HepG2 (cell line): ENCODE results near the gene ZFAND3. TPM values are rescaled to one million over a fixed set of nuclear protein-coding genes. Genes with fewer than 3 reads are reported as not detected.

ENCODE experiments used
- AHDC1 ChIP-seq: sonication (generic); formaldehyde crosslinking; IDR thresholded peaks from 2 replicates; pipeline ENCODE4 v1.5.1; 2020; ENCODE audit warnings: mild to moderate bottlenecking, missing genetic modification reagents, borderline replicate concordance
- HOMEZ ChIP-seq: IDR thresholded peaks from 2 replicates; pipeline ENCODE4 v1.6.1; 2016; ENCODE audit warnings: low read depth
- MED1 ChIP-seq: sonication (generic); formaldehyde crosslinking; IDR thresholded peaks from 2 replicates; pipeline ENCODE4 v1.4.0; 2020; ENCODE audit warnings: missing genetic modification reagents
- MYPOP ChIP-seq: sonication (generic); formaldehyde crosslinking; IDR thresholded peaks from 2 replicates; pipeline ENCODE4 v1.8.1; 2023; ENCODE audit warnings: mild to moderate bottlenecking, moderate library complexity, missing genetic modification reagents
- NR2C2 ChIP-seq: sonication (generic); formaldehyde crosslinking; IDR thresholded peaks from 2 replicates; pipeline ENCODE4 v1.4.0; 2020; ENCODE audit warnings: missing genetic modification reagents, mild to moderate bottlenecking, moderate library complexity, borderline replicate concordance
- PAXIP1 ChIP-seq: sonication (generic); formaldehyde crosslinking; conservative IDR thresholded peaks from 2 replicates; pipeline ENCODE4 v1.4.0; 2020; ENCODE audit warnings: mild to moderate bottlenecking, missing genetic modification reagents, moderate library complexity
- ZMYM4 ChIP-seq: sonication (generic); formaldehyde crosslinking; IDR thresholded peaks from 2 replicates; pipeline ENCODE4 v1.8.1; 2023; ENCODE audit warnings: mild to moderate bottlenecking, missing genetic modification reagents
- ZNF280D ChIP-seq: sonication (generic); formaldehyde crosslinking; IDR thresholded peaks from 2 replicates; pipeline ENCODE4 v1.5.1; 2020; ENCODE audit warnings: mild to moderate bottlenecking, missing genetic modification reagents
- ZNF792 ChIP-seq: IDR thresholded peaks from 2 replicates; pipeline ENCODE4 v1.6.1; 2016
- polyA plus RNA-seq, 8 experiments: library from polyadenylated mRNA; depleted of rRNA in 3 of 8; stranded (reverse) in 7 of 8; unstranded in 1 of 8; fragments of >200 nt; fragmentation: Illumina TruSeq in 4 of 8; extraction: Trizol in 4 of 8; gene quantifications; 2 replicates each; pipeline versions ENCODE4 v1.2.1 to v1.2.3, GENCODE V29; 2011 to 2016; ENCODE audit warnings: low read depth in 4 of 8, missing spikeins in 1 of 8, mixed read lengths in 1 of 8; ENCODE audit not compliant: insufficient read depth in 1 of 8
- total RNA-seq, 5 experiments: library from RNA; depleted of rRNA; stranded (reverse); fragments of >200 nt; fragmentation: Illumina TruSeq; extraction: Trizol; gene quantifications; 2 replicates each; pipeline ENCODE4 v1.2.3, GENCODE V29; 2016; ENCODE audit warnings: low read depth in 1 of 5

Gene ZFAND3
- total and polyA plus RNA-seq, 2 of the 13 experiments (the other 11 are each of a cell fraction or from before 2014, with no cell fraction given): 16.4 to 17.1 TPM

- no peak for TF ChIP-seq MYPOP (CRISPR knock-in tag)
- TF ChIP-seq ZMYM4 (CRISPR knock-in tag): peak; percentile 80; the same call in 1 of the 2 replicates
- TF ChIP-seq NR2C2 (CRISPR knock-in tag): peak; percentile 20; the same call in 1 of the 2 replicates
- 0 out of 2 replicates have a peak, but pooled peaks have one; percentile 27 for TF ChIP-seq ZNF792 (CRISPR knock-in tag)
- TF ChIP-seq PAXIP1 (CRISPR knock-in tag): peak; percentile 63
- TF ChIP-seq AHDC1 (CRISPR knock-in tag): peak; percentile 89; the same call in 1 of the 2 replicates
- peak; percentile 57; the same call in 1 of the 2 replicates for TF ChIP-seq MED1 (CRISPR knock-in tag)
- peak; percentile 100 for TF ChIP-seq HOMEZ (CRISPR knock-in tag)
- TF ChIP-seq ZNF280D (CRISPR knock-in tag): 0 out of 2 replicates have a peak, but pooled peaks have one; percentile 44
Observed at GRCh38 chr6:38078671-38079070, 259.1 kb downstream of the ZFAND3 start (continued).
